Measurements from ENCODE around the gene FER. TPM values are rescaled to one million over a fixed set of nuclear protein-coding genes. Genes with fewer than 3 reads are reported as not detected.

The FER gene
- total and polyA plus RNA-seq, 2 experiments from 2014 or later = 10.6 to 29.4 TPM

DNA sequence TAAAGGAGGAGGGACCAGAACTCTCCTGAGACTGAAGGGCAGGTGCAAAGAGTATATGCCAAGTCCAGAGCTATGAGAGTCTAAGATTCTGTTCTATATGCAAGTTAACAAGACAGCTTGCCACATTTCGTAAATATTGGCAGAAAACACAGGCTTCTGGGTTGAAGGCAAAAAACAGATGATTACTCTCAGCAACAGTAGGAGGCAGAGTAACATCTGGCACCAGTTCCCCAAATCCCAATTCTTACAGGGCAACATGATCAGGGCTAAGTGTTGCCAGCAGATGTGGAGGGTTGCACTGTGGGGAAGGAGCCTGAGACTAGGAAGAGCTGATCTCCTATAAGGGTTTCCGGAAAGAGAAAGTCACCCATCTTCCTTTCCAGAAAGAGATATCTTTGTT is 482.7 kb downstream of the FER start:
- H3K36me3 ChIP-seq (replicated peaks; ENCODE audit: insufficient read depth, low read depth) = no peaks in the 10 kb centered on the region
- H3K9me2 ChIP-seq (replicated peaks; ENCODE audit: insufficient read depth) = no peaks in the 10 kb centered on the region
- no peak for DNase-seq (ENCODE audit: low spot score)
- H2AFZ ChIP-seq = no peak overlapping the region
- TF ChIP-seq EZH2 (IDR thresholded peaks at IDR 0.05; ENCODE audit: borderline replicate concordance) = no peak
- TF ChIP-seq CTCF (IDR thresholded peaks at IDR 0.05; ENCODE audit: poor library complexity) = no peak
- TF ChIP-seq EZH2phosphoT487 (IDR thresholded peaks at IDR 0.05; ENCODE audit: low read depth, severe bottlenecking, unreplicated experiment) = no peak
- H3K9me3 ChIP-seq (ENCODE audit: low read depth) = no peaks in the 10 kb centered on the region
- WGBS (ENCODE audit: low lambda C conversion rate, missing lambda C conversion rate) = 97% methylated on average over 2 of the region's 2 CpGs
- H4K20me1 ChIP-seq (ENCODE audit: insufficient read depth, poor library complexity, severe bottlenecking) = no peaks in the 10 kb centered on the region
- no peak overlapping the region for H3K4me2 ChIP-seq
- no peak overlapping the region for H3K4me3 ChIP-seq
- H3K27me3 ChIP-seq = no peaks in the 10 kb centered on the region
- no peaks in the 10 kb centered on the region for H3K79me2 ChIP-seq
- no peaks in the 10 kb centered on the region for H3K4me1 ChIP-seq (ENCODE audit: insufficient read depth)
- H3K27ac ChIP-seq = no peak overlapping the region

- H3K27me3 ChIP-seq = no peaks in the 10 kb centered on the region
- WGBS (ENCODE audit: low lambda C conversion rate, missing lambda C conversion rate) = 89% methylated on average over 2 of the region's 2 CpGs
- DNase-seq (ENCODE audit: low spot score) = no peak
- no peak overlapping the region for H3K4me2 ChIP-seq
- H3K4me1 ChIP-seq (ENCODE audit: insufficient read depth) = no peaks in the 10 kb centered on the region
- H3K4me3 ChIP-seq = no peak overlapping the region
- no peak overlapping the region for H2AFZ ChIP-seq
- no peaks in the 10 kb centered on the region for H3K79me2 ChIP-seq
- TF ChIP-seq EZH2 (IDR thresholded peaks at IDR 0.05; ENCODE audit: borderline replicate concordance) (no peak), CTCF (IDR thresholded peaks at IDR 0.05; ENCODE audit: poor library complexity) (no peak), EZH2phosphoT487 (IDR thresholded peaks at IDR 0.05; ENCODE audit: low read depth, severe bottlenecking, unreplicated experiment) (no peak)
- H3K36me3 ChIP-seq (replicated peaks; ENCODE audit: insufficient read depth, low read depth) = no peaks in the 10 kb centered on the region
- no peaks in the 10 kb centered on the region for H3K9me3 ChIP-seq (ENCODE audit: low read depth)
- H4K20me1 ChIP-seq (ENCODE audit: insufficient read depth, poor library complexity, severe bottlenecking) = no peaks in the 10 kb centered on the region
- H3K27ac ChIP-seq = no peak overlapping the region
- H3K9me2 ChIP-seq (replicated peaks; ENCODE audit: insufficient read depth) = no peaks in the 10 kb centered on the region
These were observed 483.6 kb downstream of the FER start for GRCh38 chr5:109231331-109231730.

GRCh38 chr5:109234381-109234780 is 486.7 kb downstream of the FER start:
- H3K9me2 ChIP-seq (replicated peaks; ENCODE audit: insufficient read depth) = no peaks in the 10 kb centered on the region
- no peaks in the 10 kb centered on the region for H3K79me2 ChIP-seq
- H3K4me2 ChIP-seq = no peak overlapping the region
- H3K27me3 ChIP-seq = no peaks in the 10 kb centered on the region
- no peaks in the 10 kb centered on the region for H3K36me3 ChIP-seq (replicated peaks; ENCODE audit: insufficient read depth, low read depth)
- 84% methylated on average over 4 of the region's 4 CpGs for WGBS (ENCODE audit: low lambda C conversion rate, missing lambda C conversion rate)
- H3K4me3 ChIP-seq = no peak overlapping the region
- no peak for DNase-seq (ENCODE audit: low spot score)
- no peaks in the 10 kb centered on the region for H3K4me1 ChIP-seq (ENCODE audit: insufficient read depth)
- H2AFZ ChIP-seq = no peak overlapping the region
- H3K27ac ChIP-seq = no peak overlapping the region
- H3K9me3 ChIP-seq (ENCODE audit: low read depth) = no peaks in the 10 kb centered on the region
- H4K20me1 ChIP-seq (ENCODE audit: insufficient read depth, poor library complexity, severe bottlenecking) = no peaks in the 10 kb centered on the region
- no peak for TF ChIP-seq EZH2 (IDR thresholded peaks at IDR 0.05; ENCODE audit: borderline replicate concordance)
- TF ChIP-seq EZH2phosphoT487 (IDR thresholded peaks at IDR 0.05; ENCODE audit: low read depth, severe bottlenecking, unreplicated experiment) = no peak
- TF ChIP-seq CTCF (IDR thresholded peaks at IDR 0.05; ENCODE audit: poor library complexity) = no peak

DNA sequence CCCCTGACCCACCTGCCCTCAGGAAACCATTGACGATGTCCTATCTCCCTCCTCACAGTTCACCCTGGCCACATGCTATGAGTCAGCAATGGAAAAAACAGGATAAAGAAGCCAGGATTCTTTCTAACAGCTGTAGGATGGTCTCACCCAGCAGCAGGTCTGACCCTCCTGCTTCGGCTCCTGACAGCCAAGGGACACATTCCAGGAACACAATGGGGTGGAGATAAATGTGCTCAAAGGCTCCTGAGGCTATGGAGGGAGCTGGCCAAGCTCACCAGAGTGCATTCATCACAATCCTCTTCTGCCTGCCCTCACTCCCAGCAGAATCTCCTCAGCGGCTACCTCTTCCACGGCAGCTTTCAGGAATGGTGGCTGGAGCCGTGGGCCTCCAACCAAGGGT is 491.8 kb downstream of the FER start:
- Histone ChIP-seq H3K4me3 (no peak overlapping the region), H3K4me1 (ENCODE audit: insufficient read depth) (no peaks in the 10 kb centered on the region), H2AFZ (no peak overlapping the region), H3K27ac (no peak overlapping the region), H3K9me2 (replicated peaks; ENCODE audit: insufficient read depth) (no peaks in the 10 kb centered on the region), H3K79me2 (no peaks in the 10 kb centered on the region), H3K9me3 (ENCODE audit: low read depth) (no peaks in the 10 kb centered on the region), H3K36me3 (replicated peaks; ENCODE audit: insufficient read depth, low read depth) (no peaks in the 10 kb centered on the region), H4K20me1 (ENCODE audit: insufficient read depth, poor library complexity, severe bottlenecking) (no peaks in the 10 kb centered on the region), H3K4me2 (no peak overlapping the region), H3K27me3 (no peaks in the 10 kb centered on the region)
- no peak for TF ChIP-seq EZH2 (IDR thresholded peaks at IDR 0.05; ENCODE audit: borderline replicate concordance)
- TF ChIP-seq EZH2phosphoT487 (IDR thresholded peaks at IDR 0.05; ENCODE audit: low read depth, severe bottlenecking, unreplicated experiment) = no peak
- TF ChIP-seq CTCF (IDR thresholded peaks at IDR 0.05; ENCODE audit: poor library complexity) = no peak
- WGBS (ENCODE audit: low lambda C conversion rate, missing lambda C conversion rate) = 42% methylated on average over 5 of the region's 5 CpGs
- DNase-seq (ENCODE audit: low spot score) = no peak
